ENCODE measurements around the gene SPHK1.

The SPHK1 gene

GRCh38 chr17:76363107-76363842 is 21.1 kb upstream of the SPHK1 start:
- no peak for DNase-seq (ENCODE audit: low read depth in 2 of 3, low spot score in 1 of 3)

- no peak for DNase-seq (ENCODE audit: low read depth in 2 of 3, low spot score in 1 of 3)
Observed at GRCh38 chr17:76365256-76365903, 19.0 kb upstream of the SPHK1 start.

- DNase-seq (ENCODE audit: low read depth in 2 of 3, low spot score in 1 of 3), result no peak
Observed at GRCh38 chr17:76366247-76366646, 18.2 kb upstream of the SPHK1 start.

- no peak for DNase-seq (ENCODE audit: low read depth in 2 of 3, low spot score in 1 of 3)
Observed at GRCh38 chr17:76367642-76368041, 16.8 kb upstream of the SPHK1 start.

- DNase-seq (ENCODE audit: low read depth in 2 of 3, low spot score in 1 of 3), result no peak
Observed at GRCh38 chr17:76368545-76368944, 15.9 kb upstream of the SPHK1 start.

GRCh38 chr17:76369379-76369778 is 15.0 kb upstream of the SPHK1 start:
- DNase-seq (ENCODE audit: low read depth in 2 of 3, low spot score in 1 of 3), result no peak

GRCh38 chr17:76369804-76370203 is 14.6 kb upstream of the SPHK1 start:
- no peak for DNase-seq (ENCODE audit: low read depth in 2 of 3, low spot score in 1 of 3)

- no peak for DNase-seq (ENCODE audit: low read depth in 2 of 3, low spot score in 1 of 3)
Observed at GRCh38 chr17:76370261-76370993, 14.0 kb upstream of the SPHK1 start.

- no peak for DNase-seq (ENCODE audit: low read depth in 2 of 3, low spot score in 1 of 3)
Observed at GRCh38 chr17:76371656-76372628, 12.5 kb upstream of the SPHK1 start.

- no peak for DNase-seq (ENCODE audit: low read depth in 2 of 3, low spot score in 1 of 3)
Observed at GRCh38 chr17:76376318-76377133, 7.9 kb upstream of the SPHK1 start.

GRCh38 chr17:76378548-76379274 is 5.7 kb upstream of the SPHK1 start:
- DNase-seq (ENCODE audit: low read depth in 2 of 3, low spot score in 1 of 3), result no peak

- DNase-seq (ENCODE audit: low read depth in 2 of 3, low spot score in 1 of 3), result no peak
Observed at GRCh38 chr17:76379275-76379641, 5.2 kb upstream of the SPHK1 start.

GRCh38 chr17:76379646-76380376 is 4.6 kb upstream of the SPHK1 start:
- no peak for DNase-seq (ENCODE audit: low read depth in 2 of 3, low spot score in 1 of 3)

- no peak for DNase-seq (ENCODE audit: low read depth in 2 of 3, low spot score in 1 of 3)
Observed at GRCh38 chr17:76381633-76382350, 2.6 kb upstream of the SPHK1 start.

- peak in 1 of 3 donors; percentile 20 for DNase-seq (ENCODE audit: low read depth in 2 of 3, low spot score in 1 of 3)
Observed at GRCh38 chr17:76382351-76382802, 2.0 kb upstream of the SPHK1 start.

GRCh38 chr17:76382803-76383545 is 1.4 kb upstream of the SPHK1 start:
- DNase-seq (ENCODE audit: low read depth in 2 of 3, low spot score in 1 of 3), result peak in 2 of 3 donors; percentile 52 to 69

- DNase-seq (ENCODE audit: low read depth in 2 of 3, low spot score in 1 of 3), result peak in 2 of 3 donors; percentile 44 to 51
Observed at GRCh38 chr17:76383546-76384221, 725 bp upstream of the SPHK1 start.
